DND-41 (cell line): ENCODE data around the gene CD99L2.

Experiments
- EZH2 ChIP-seq: IDR thresholded peaks from 3 replicates; pipeline ENCODE4 v1.6.1; 2012; ENCODE audit warnings: borderline replicate concordance, low read depth, mild to moderate bottlenecking, moderate library complexity, low read length, inconsistent platforms; ENCODE audit not compliant: severe bottlenecking
- TF ChIP-seq, protein P1 (sequence below): IDR thresholded peaks from 2 replicates; pipeline ENCODE4 v1.5.1; 2012; ENCODE audit warnings: borderline replicate concordance, low read length, moderate library complexity, mild to moderate bottlenecking; ENCODE audit not compliant: poor library complexity, severe bottlenecking; ENCODE audit errors: extremely low read depth

DNA sequence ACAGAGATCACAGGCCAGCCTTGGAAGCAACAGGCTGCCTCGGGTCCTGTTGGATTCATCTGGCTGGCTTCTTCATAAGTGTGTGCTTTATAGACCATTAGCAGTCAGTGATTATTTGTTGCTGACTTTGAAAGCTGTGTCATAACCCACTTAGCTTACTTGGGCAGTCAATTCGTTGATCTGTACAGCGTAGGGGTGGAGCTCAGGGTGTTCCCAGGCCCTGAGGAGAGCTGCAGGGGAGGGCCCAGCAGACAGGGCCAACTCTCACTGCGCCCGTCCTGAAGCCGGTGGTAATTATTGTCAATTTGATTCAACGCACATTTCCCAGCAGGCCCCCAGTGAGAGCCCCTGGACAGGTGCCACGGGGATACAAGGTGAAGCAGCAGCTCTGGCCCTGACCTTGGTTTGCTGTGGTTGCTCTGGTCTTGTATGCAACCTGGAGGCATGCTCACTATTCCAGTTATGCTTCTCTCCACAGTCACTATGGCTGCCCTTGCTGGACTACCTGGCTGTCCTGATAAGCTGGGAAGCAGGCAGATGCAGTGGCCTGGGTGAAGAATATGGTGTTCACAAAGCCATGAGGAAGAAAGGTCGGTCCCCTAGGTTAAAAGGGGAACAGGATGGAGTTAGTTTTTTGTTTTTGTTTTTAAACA is 44.6 kb upstream of the CD99L2 start:
- TF ChIP-seq, protein P1, sequence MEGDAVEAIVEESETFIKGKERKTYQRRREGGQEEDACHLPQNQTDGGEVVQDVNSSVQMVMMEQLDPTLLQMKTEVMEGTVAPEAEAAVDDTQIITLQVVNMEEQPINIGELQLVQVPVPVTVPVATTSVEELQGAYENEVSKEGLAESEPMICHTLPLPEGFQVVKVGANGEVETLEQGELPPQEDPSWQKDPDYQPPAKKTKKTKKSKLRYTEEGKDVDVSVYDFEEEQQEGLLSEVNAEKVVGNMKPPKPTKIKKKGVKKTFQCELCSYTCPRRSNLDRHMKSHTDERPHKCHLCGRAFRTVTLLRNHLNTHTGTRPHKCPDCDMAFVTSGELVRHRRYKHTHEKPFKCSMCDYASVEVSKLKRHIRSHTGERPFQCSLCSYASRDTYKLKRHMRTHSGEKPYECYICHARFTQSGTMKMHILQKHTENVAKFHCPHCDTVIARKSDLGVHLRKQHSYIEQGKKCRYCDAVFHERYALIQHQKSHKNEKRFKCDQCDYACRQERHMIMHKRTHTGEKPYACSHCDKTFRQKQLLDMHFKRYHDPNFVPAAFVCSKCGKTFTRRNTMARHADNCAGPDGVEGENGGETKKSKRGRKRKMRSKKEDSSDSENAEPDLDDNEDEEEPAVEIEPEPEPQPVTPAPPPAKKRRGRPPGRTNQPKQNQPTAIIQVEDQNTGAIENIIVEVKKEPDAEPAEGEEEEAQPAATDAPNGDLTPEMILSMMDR = no peak
- no peak for TF ChIP-seq EZH2
